Middle frontal gyrus (tissue), 1 donor: ENCODE results near the gene TMEFF1.

ENCODE experiments used
- DNase-seq: peaks from one replicate; pipeline ENCODE4 v3.0.0-alpha.2; 2015; ENCODE audit warnings: low spot score; ENCODE audit errors: extremely low spot score

TMEFF1 gene

GRCh38 chr9:100575765-100576386 lies 102.9 kb downstream of the TMEFF1 start:
- DNase-seq: no peak

- DNase-seq: no peak
Observed at GRCh38 chr9:100577776-100578448, 105.0 kb downstream of the TMEFF1 start, which contains the start of gene CAVIN4. Gene CAVIN4 (plus strand): TSS chr9:100578079. CDS start chr9:100578144, 65 bp downstream.

- DNase-seq: no peak
Observed at GRCh38 chr9:100578610-100579009, 105.7 kb downstream of the TMEFF1 start.

- DNase-seq: no peak
Observed at GRCh38 chr9:100579665-100580064, 106.7 kb downstream of the TMEFF1 start.

- DNase-seq: no peak
Observed at GRCh38 chr9:100580257-100580656, 107.3 kb downstream of the TMEFF1 start.

GRCh38 chr9:100581081-100581480 lies 108.1 kb downstream of the TMEFF1 start:
- no peak for DNase-seq

GRCh38 chr9:100581661-100582060 lies 108.7 kb downstream of the TMEFF1 start:
- DNase-seq: peak; percentile 52

- no peak for DNase-seq
Observed at GRCh38 chr9:100583014-100583802, 110.3 kb downstream of the TMEFF1 start.

- no peak for DNase-seq
Observed at GRCh38 chr9:100584951-100585350, 112.0 kb downstream of the TMEFF1 start.

GRCh38 chr9:100586093-100586492 lies 113.1 kb downstream of the TMEFF1 start:
- DNase-seq: no peak

- DNase-seq: no peak
Observed at GRCh38 chr9:100587375-100587774, 114.4 kb downstream of the TMEFF1 start.

GRCh38 chr9:100589582-100589981 lies 116.6 kb downstream of the TMEFF1 start:
- DNase-seq: no peak

GRCh38 chr9:100590481-100590880 lies 117.5 kb downstream of the TMEFF1 start:
- DNase-seq: no peak

- no peak for DNase-seq
Observed at GRCh38 chr9:100591139-100591538, 118.2 kb downstream of the TMEFF1 start.

GRCh38 chr9:100591639-100592412 lies 118.9 kb downstream of the TMEFF1 start:
- no peak for DNase-seq

GRCh38 chr9:100595391-100596199 lies 122.6 kb downstream of the TMEFF1 start:
- DNase-seq: peak; percentile 77

- DNase-seq: no peak
Observed at GRCh38 chr9:100597236-100597635, 124.3 kb downstream of the TMEFF1 start.

- DNase-seq: peak; percentile 82
Observed at GRCh38 chr9:100598641-100599145, 125.7 kb downstream of the TMEFF1 start.

GRCh38 chr9:100600521-100601079 lies 127.7 kb downstream of the TMEFF1 start:
- no peak for DNase-seq

- DNase-seq: no peak
Observed at GRCh38 chr9:100601216-100601615, 128.3 kb downstream of the TMEFF1 start.
